ENCODE results near the gene DOP1B.
A peak's percentile ranks its signal among the peaks of the same experiment; 100 is the strongest.
"Not testable (repeated sequence)": the region's sequence is repeated elsewhere in the genome, so short reads cannot be mapped to it uniquely, and the experiment has no call there.

Gene DOP1B

DNA sequence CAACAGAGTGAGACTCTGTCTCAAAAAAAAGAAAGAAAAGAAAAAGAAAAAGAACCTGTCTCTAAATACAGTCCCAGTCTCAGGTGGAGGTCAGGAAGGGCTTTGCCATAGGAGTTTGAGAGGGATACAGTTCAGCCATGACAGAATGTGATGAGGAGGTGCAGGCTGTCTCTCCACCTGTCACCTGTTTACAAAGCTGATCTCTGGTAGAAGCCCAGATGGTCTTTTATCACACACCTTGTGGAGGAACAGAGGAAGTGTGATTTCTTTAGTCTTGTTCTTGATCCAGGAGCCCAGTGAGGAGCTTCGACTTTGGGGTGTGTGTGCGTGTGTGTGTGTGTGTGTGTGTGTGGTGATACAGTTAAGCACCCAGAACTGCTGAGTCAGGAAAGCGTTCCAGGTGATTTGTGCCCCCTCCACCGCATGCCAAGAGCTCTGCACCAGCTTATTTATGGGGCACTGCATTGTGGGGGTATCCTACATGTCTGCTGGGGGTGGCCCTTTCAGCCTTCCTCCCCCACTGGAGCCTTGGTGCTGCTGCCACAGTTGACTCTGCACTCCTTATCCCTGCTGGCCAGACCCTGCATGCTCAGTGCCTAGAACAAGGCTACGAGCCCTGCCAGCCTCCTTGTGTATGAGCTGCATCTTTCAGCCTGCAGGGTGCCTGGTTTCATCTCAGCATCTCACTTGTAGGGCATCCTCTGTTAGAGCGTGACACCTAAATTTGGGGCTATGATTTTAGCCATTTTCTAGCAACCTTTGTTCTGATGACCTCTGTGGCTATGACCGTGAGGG, 19.3 kb downstream of the DOP1B start:
- no peak for DNase-seq

DNA sequence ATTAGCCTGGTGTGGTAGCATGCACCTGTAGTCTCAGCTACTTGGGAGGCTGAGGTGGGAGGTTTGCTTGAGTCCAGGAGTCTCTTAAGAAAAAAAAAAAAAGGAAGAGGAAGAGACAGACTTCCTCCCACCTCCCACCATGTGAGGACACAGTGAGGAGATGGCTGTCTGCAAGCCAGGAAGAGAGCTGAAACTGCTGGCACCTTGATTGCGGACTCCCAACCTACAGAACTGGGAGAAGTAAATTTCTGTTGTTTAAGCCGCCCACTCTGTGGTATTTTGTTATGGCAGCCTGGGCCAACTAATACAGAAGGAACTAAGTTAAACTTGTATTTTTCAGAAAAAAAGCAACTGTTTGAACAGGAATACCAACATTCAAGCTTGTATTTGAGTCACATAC, 21.7 kb downstream of the DOP1B start:
- DNase-seq = no peak

DNA sequence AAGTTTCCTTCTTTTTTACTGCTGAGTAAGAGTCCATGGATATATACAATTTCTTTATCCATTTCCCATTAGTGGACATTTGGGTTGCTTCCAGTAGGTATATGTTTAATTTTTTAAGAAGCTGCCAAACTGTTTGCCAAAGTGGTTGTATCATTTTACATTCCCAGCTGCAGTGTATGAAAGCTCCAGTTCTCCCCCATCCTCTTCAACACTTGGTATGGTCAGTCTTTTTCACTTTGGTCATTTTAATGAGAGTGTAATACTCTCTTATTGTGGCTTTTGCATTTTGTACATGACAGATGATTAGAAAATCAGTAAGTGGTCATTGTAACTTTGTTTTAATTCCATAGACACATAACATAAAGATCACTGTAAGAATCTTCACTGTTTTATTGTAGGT, 22.5 kb downstream of the DOP1B start:
- no peak for DNase-seq

GRCh38 chr21:36180963-36181362, 24.3 kb downstream of the DOP1B start:
- no peak for DNase-seq

DNA sequence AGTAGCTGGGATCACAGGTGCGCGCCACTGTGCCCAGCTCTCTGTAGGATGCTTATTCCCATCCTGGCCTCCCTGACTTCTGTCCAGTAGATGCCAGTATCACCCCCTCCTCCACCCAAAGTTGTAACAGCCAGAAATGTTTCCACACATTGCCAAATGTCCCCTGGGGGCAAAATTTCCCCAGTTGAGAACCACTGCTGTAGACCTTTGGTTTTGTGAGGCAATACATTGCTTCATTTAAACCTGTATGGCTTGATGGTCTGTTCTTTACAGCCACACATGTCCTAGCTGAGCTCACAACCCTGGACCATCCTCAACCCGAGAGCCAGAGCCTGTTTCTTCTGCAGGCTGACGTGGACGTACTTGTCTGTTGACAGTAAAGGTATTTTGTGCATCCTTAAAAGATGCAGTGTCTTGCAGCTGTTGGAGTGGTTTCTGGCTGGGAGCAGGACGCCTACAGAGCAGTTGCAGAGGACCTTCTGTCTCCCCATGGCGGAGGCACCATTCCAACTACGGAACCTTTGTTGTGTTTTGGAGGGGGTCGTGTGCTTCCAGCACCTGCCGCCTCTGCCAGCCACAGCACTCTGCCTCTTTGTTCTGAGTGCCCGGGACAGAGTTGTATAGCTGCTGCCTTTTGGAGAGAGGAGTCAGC, 26.6 kb downstream of the DOP1B start:
- DNase-seq = no peak

DNA sequence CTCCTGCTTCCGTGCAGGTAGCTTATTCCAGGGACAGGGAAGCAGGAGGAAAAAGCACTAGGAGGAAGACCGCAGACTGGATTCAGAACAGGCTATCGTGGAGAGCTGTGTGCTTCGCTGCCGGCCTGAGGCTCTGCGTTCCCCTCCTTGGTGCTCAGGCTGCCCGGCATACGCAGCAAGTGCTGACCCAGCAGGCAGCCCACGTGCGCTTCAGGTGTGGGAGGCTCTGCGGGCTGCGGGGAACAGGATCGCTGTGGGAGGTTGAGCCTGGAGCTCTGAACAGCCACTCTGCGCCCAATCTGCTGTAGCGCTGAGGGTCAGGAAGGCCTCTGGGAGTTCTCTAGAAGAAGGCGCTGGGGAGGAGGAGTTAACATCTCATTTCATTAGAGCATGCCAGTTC, 27.9 kb downstream of the DOP1B start:
- DNase-seq = no peak

DNA sequence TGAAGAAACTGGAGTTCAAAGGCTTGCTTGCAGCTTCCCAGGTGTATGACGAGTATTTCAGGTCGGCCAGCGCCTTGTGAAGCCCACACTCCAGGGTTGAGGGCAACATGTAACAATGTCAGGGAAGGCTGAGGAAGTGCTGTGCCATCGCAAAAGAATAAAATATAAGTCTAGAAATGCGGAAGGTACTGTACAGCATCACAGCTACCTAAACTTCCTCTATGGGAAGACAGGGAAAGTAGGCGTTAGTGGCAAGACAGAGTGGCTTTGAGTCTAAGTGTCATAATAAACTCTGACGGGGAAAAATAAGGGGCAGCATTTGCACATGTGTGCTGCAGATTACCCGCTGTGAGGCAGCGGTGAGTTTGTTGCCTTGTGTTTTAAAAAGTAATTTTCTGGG, 28.9 kb downstream of the DOP1B start:
- no peak for DNase-seq

- no peak for DNase-seq
Measured at GRCh38 chr21:36186081-36186480, 29.5 kb downstream of the DOP1B start.

- DNase-seq = no peak
Measured at GRCh38 chr21:36186506-36187399, 30.1 kb downstream of the DOP1B start.

DNA sequence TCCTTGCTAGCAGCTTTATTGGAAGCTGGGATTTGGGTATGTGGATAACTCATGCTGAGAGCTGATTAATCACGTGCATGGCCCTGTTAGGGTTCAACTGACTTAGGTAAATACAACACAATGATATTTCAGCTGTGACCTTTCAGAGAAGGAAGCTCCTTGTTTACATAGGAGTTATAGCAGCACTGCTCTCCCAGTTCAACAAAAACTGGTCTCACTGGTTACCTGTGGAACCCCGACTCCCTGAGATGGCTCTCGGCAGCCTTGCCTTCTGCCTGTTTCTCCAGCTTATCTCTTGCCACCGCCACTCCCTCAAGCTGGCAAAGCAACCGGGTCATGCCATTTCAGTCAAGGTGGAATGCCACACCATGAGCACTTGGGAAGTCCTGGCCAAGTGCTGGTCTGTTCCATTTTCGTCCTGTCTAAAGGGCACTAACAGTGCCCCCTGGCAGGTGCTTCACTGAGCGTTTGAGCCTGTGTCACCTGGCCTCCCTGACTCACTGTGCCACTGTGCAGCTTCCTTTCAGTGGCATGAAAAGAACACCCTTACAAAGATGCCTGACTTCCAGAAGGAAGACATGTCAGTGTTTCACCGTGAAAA, 31.6 kb downstream of the DOP1B start:
- DNase-seq = no peak

GRCh38 chr21:36188937-36189336, 32.3 kb downstream of the DOP1B start:
- DNase-seq = no peak

DNA sequence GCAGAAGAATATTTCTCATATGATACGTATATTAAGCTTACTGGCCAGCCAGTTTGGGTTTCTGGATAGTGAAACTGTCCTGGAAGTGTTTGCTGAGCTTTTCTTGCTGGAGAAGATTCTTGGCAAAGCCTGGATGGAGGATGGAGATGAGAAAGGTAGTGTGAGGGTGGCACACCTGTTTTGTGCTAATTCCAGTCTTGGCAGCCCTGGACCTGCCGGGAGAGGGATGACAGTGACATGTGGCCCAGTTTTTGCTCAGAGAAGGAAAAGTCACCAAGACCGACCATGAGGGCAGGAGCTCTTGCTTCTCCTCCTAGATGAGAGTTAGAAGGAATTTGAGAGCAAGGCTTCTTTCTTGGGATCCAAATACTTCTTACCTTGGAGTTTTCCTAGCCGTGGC, 34.1 kb downstream of the DOP1B start:
- no peak for DNase-seq

GRCh38 chr21:36193200-36193599, 36.6 kb downstream of the DOP1B start:
- peak; percentile 37 for DNase-seq

DNA sequence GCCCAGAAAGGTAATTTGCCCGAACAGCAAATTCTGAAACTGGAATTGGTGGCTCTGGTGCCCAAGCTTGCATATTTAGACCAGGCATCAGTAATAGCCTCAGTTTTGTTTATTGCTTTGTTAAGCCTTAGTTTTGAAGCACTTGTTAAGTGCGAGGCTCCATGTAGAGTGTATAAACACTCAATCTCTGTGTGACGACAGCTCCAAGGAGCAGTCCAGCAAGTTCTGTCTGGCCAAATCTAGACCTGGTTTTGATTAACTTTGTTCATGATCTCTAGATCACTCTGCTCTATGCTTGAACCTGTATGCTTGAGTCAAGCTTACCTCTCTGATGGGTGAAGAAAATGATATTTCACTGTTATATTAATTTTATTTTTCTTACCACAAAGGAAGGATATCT, 37.4 kb downstream of the DOP1B start:
- no peak for DNase-seq

DNA sequence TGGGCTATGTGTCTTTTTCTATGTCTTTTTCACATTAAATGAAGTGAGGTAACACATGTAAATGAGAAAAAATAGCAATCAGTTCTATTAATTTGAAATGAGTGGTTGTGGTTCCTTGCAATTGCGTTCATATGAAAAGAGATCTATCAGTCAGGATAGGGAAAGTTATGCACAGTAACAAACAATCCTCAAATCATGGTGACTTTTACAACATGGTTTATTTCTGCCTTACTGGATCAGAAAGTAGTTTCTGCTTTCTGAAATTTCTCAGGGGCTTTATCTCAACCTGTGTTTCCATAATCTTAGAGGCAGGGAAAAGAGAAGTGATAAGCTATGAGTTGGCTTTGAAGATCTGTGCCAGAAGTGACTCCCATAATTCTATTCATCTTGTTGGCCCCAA, 39.0 kb downstream of the DOP1B start:
- no peak for DNase-seq

GRCh38 chr21:36199021-36199420, 42.4 kb downstream of the DOP1B start:
- no peak for DNase-seq

DNA sequence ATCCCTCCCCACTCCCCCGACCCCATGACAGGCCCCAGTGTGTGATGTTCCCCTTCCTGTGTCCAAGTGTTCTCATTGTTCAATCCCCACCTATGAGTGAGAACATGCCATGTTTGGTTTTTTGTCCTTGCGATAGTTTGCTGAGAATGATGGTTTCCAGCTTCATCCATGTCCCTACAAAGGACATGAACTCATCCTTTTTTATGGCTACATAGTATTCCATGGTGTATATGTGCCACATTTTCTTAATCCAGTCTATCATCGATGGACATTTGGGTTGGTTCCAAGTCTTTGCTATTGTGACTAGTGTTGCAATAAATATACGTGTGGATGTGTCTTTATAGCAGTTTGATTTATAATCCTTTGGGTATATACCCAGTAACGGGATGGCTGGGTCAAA, 43.0 kb downstream of the DOP1B start:
- DNase-seq = not testable (repeated sequence)

DNA sequence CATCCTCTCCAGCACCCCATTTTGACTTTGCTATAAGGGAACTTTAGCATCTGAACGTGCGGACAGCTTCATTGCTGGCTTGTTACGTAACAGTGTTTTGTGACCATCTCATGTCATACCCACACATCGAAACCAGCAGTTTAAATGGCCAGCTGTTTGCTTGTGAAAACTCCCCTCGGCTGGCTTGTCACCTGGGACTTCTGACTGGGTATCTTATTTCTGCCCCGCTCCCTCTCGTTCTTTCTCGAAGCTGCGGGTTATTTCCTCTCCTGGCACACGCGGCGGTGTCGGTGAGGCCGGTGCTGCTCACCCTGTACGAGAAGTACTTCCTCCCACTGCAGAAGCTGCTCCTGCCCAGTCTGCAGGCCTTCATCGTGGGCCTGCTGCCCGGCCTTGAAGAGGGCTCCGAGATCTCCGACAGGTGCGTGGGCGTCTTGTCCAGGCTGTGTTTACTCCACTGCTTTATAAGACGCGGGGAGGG, 43.5 kb downstream of the DOP1B start:
- no peak for DNase-seq

- DNase-seq = no peak
Measured at GRCh38 chr21:36202726-36203602, 46.3 kb downstream of the DOP1B start.

- peak; percentile 77 for DNase-seq
Measured at GRCh38 chr21:36203603-36203889, 46.9 kb downstream of the DOP1B start.

DNA sequence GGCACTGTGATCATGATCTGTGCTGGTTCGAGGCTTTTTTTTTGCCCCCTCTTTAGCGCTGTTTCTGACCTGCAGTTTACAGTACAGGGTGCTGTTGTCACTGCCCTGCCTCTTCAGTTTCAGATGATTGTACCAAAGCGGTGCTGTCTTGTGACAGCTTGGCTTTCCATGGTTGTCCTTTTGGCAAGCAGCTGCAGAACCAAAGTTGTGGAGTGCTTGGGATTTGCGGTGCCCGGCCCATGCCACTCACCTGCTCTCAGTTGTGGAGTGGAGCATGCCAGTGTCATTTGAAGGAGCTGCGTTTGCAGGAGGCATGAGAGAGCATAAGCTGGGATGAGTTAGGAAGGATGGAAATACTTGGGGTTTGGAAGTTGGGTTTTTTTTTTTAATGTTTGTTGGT, 48.4 kb downstream of the DOP1B start:
- no peak for DNase-seq

GRCh38 chr21:36205962-36206361, 49.3 kb downstream of the DOP1B start:
- no peak for DNase-seq
